HUES64 (cell line): Measurements from ENCODE around the gene ZNF628.

ENCODE experiments used
- H3K27ac ChIP-seq: 2 replicates; pipeline ENCODE4 v1.7.0; 2013; ENCODE audit warnings: low read depth, low read length, inconsistent platforms
- H3K27me3 ChIP-seq: 2 replicates; pipeline ENCODE4 v1.6.1; 2013; ENCODE audit warnings: mild to moderate bottlenecking, low read length; ENCODE audit not compliant: insufficient read depth
- H3K36me3 ChIP-seq: 2 replicates; pipeline ENCODE4 v1.6.1; 2013; ENCODE audit warnings: mild to moderate bottlenecking, low read length; ENCODE audit not compliant: insufficient read depth
- H3K4me1 ChIP-seq: 2 replicates; pipeline ENCODE4 v1.6.1; 2013; ENCODE audit warnings: mild to moderate bottlenecking, low read length, moderate library complexity; ENCODE audit not compliant: insufficient read depth
- H3K4me3 ChIP-seq: 2 replicates; pipeline ENCODE4 v1.5.1; 2013; ENCODE audit warnings: mild to moderate bottlenecking, low read length, moderate library complexity
- H3K9ac ChIP-seq: 2 replicates; pipeline ENCODE4 v1.6.1; 2013; ENCODE audit warnings: mild to moderate bottlenecking, low read depth, low read length
- H3K9me3 ChIP-seq: 2 replicates; pipeline ENCODE4 v1.6.1; 2013; ENCODE audit warnings: low read depth, low read length; ENCODE audit not compliant: insufficient read depth
- WGBS: fragments of 150-250, 120-280 bp; methylation state at CpG from one replicate; pipeline ENCODE4 v1.1.7; 2013; ENCODE audit warnings: missing lambda C conversion rate; 5-methylcytosine and 5-hydroxymethylcytosine counted together

ZNF628 gene

GRCh38 chr19:55479451-55480230, 3.2 kb downstream of the ZNF628 start:
- H3K36me3 ChIP-seq, result no peaks in the 10 kb centered on the region
- peaks cover 9% of the 10 kb centered on the region; the same call in 1 of the 2 replicates for H3K4me1 ChIP-seq
- no peak overlapping the region for H3K4me3 ChIP-seq
- WGBS, result 94% methylated on average over 14 of the region's 15 CpGs
- H3K9ac ChIP-seq, result no peak overlapping the region
- H3K9me3 ChIP-seq, result no peaks in the 10 kb centered on the region
- no peaks in the 10 kb centered on the region for H3K27me3 ChIP-seq
- no peak overlapping the region for H3K27ac ChIP-seq

GRCh38 chr19:55481148-55481793, 4.9 kb downstream of the ZNF628 start:
- Histone ChIP-seq H3K4me3 (no peak overlapping the region), H3K36me3 (no peaks in the 10 kb centered on the region), H3K4me1 (peaks cover 8% of the 10 kb centered on the region; the same call in 1 of the 2 replicates), H3K9ac (no peak overlapping the region; the same call in 1 of the 2 replicates), H3K27me3 (no peaks in the 10 kb centered on the region), H3K27ac (no peak overlapping the region), H3K9me3 (no peaks in the 10 kb centered on the region)
- WGBS, result 91% methylated on average over 52 of the region's 52 CpGs

- Histone ChIP-seq H3K27ac (no peak overlapping the region), H3K9me3 (no peaks in the 10 kb centered on the region), H3K36me3 (no peaks in the 10 kb centered on the region), H3K4me1 (peaks cover 8% of the 10 kb centered on the region; the same call in 1 of the 2 replicates), H3K4me3 (no peak overlapping the region), H3K9ac (no peak overlapping the region), H3K27me3 (no peaks in the 10 kb centered on the region)
- WGBS, result 77% methylated on average over 40 of the region's 40 CpGs
Measured at GRCh38 chr19:55481794-55482155, 5.4 kb downstream of the ZNF628 start.

- peaks cover 14% of the 10 kb centered on the region for H3K4me1 ChIP-seq
- H3K9me3 ChIP-seq, result no peaks in the 10 kb centered on the region
- no peak overlapping the region for H3K27ac ChIP-seq
- 91% methylated on average over 83 of the region's 83 CpGs for WGBS
- no peaks in the 10 kb centered on the region for H3K27me3 ChIP-seq
- no peak overlapping the region for H3K9ac ChIP-seq
- no peaks in the 10 kb centered on the region for H3K36me3 ChIP-seq
- H3K4me3 ChIP-seq, result no peak overlapping the region
Measured at GRCh38 chr19:55482156-55482961, 5.9 kb downstream of the ZNF628 start.

GRCh38 chr19:55482967-55483705, 6.7 kb downstream of the ZNF628 start:
- Histone ChIP-seq H3K27ac (no peak overlapping the region), H3K36me3 (no peaks in the 10 kb centered on the region), H3K4me1 (peaks cover 19% of the 10 kb centered on the region), H3K27me3 (no peaks in the 10 kb centered on the region), H3K9me3 (no peaks in the 10 kb centered on the region), H3K4me3 (no peak overlapping the region), H3K9ac (no peak overlapping the region)
- 94% methylated on average over 47 of the region's 47 CpGs for WGBS

GRCh38 chr19:55483706-55484592, 7.5 kb downstream of the ZNF628 start:
- Histone ChIP-seq H3K27me3 (no peaks in the 10 kb centered on the region), H3K27ac (peak overlapping the region; percentile 18; the same call in 1 of the 2 replicates), H3K4me3 (peak overlapping the region; percentile 78), H3K4me1 (peaks cover 22% of the 10 kb centered on the region), H3K9ac (peak overlapping the region; percentile 84), H3K36me3 (no peaks in the 10 kb centered on the region), H3K9me3 (no peaks in the 10 kb centered on the region)
- 79% methylated on average over 46 of the region's 46 CpGs for WGBS

GRCh38 chr19:55484593-55485438, 8.4 kb downstream of the ZNF628 start, which contains the start of gene NAT14:
TSS of gene NAT14 (plus strand) at chr19:55485188. CDS start at chr19:55485709, 521 bp downstream.
- Histone ChIP-seq H3K27me3 (no peaks in the 10 kb centered on the region), H3K9ac (peak within 1 kb of the TSS; percentile 84), H3K4me3 (peak within 1 kb of the TSS; percentile 78), H3K4me1 (peaks cover 24% of the 10 kb centered on the region), H3K9me3 (no peaks in the 10 kb centered on the region), H3K36me3 (no peaks in the 10 kb centered on the region), H3K27ac (peak within 1 kb of the TSS; percentile 76)
- WGBS, result 3% methylated on average over 78 of the region's 78 CpGs

- H3K36me3 ChIP-seq, result no peaks in the 10 kb centered on the region
- peak overlapping the region; percentile 78 for H3K4me3 ChIP-seq
- WGBS, result 6% methylated on average over 18 of the region's 18 CpGs
- no peaks in the 10 kb centered on the region for H3K27me3 ChIP-seq
- H3K9me3 ChIP-seq, result no peaks in the 10 kb centered on the region
- H3K27ac ChIP-seq, result peak overlapping the region; percentile 76
- H3K9ac ChIP-seq, result peak overlapping the region; percentile 84
- peaks cover 24% of the 10 kb centered on the region for H3K4me1 ChIP-seq
Measured at GRCh38 chr19:55485439-55486011, 9.1 kb downstream of the ZNF628 start.
